Lung (tissue), 12 donors: ENCODE measurements around the gene B4GALNT1. TPM values are rescaled to one million over a fixed set of nuclear protein-coding genes. Genes with fewer than 3 reads are reported as not detected.

Experiments used
- ATAC-seq: fragments of 200-7000 bp; cut with Tn5 transposase; one replicate; pipeline ENCODE4 v1.9.1; 2020; ENCODE audit warnings: moderate number of reproducible peaks; ENCODE audit not compliant: insufficient read depth, low FRiP score
- DNase-seq, 3 donors: peaks; one replicate each; pipeline ENCODE4 v3.0.0-alpha.2; 2013 to 2017
- H3K27ac ChIP-seq, 2 donors: one replicate each; pipeline ENCODE4 v1.5.1; 2013; ENCODE audit warnings: mild to moderate bottlenecking in 2 of 2, moderate library complexity in 2 of 2, control low read depth in 1 of 2, inconsistent platforms in 1 of 2, low read depth in 1 of 2, low read length in 1 of 2
- H3K27me3 ChIP-seq, 3 donors: one replicate each; pipeline ENCODE4 v1.5.1; 2013; ENCODE audit warnings: low read length in 2 of 3; ENCODE audit not compliant: control insufficient read depth in 3 of 3, insufficient read depth in 3 of 3
- H3K36me3 ChIP-seq, 4 donors: one replicate each; pipeline ENCODE4 v1.5.1; 2013; ENCODE audit warnings: low read length in 4 of 4, mild to moderate bottlenecking in 1 of 4, moderate library complexity in 1 of 4; ENCODE audit not compliant: control insufficient read depth in 4 of 4, insufficient read depth in 4 of 4
- H3K4me1 ChIP-seq, 5 donors: one replicate each; pipeline ENCODE4 v1.5.1; 2013; ENCODE audit warnings: low read length in 5 of 5, mild to moderate bottlenecking in 2 of 5, moderate library complexity in 1 of 5; ENCODE audit not compliant: control insufficient read depth in 5 of 5, insufficient read depth in 5 of 5
- H3K4me3 ChIP-seq: one replicate; pipeline ENCODE4 v1.5.1; 2013; ENCODE audit warnings: mild to moderate bottlenecking, control low read depth, moderate library complexity
- H3K9ac ChIP-seq, 2 donors: one replicate each; pipeline ENCODE4 v1.5.1; 2013; ENCODE audit warnings: low read length in 2 of 2, control low read depth in 1 of 2; ENCODE audit not compliant: insufficient read depth in 1 of 2
- H3K9me3 ChIP-seq, 4 donors: one replicate each; pipeline ENCODE4 v1.5.1; 2013; ENCODE audit warnings: low read length in 3 of 4, mild to moderate bottlenecking in 1 of 4, moderate library complexity in 1 of 4; ENCODE audit not compliant: control insufficient read depth in 4 of 4, insufficient read depth in 3 of 4
- CTCF ChIP-seq: IDR thresholded peaks from 2 replicates; pipeline ENCODE4 v1.5.1; 2012; ENCODE audit warnings: mild to moderate bottlenecking; ENCODE audit errors: control extremely low read depth, extremely low read depth
- WGBS, 2 donors: extraction: QIAGEN DNeasy Blood & Tissue Kit; methylation state at CpG; one replicate each; pipeline ENCODE4 v1.1.7; 2013; 5-methylcytosine and 5-hydroxymethylcytosine counted together
- polyA plus RNA-seq, 2 donors: library from polyadenylated mRNA; stranded (reverse); fragments of 200-250 nt; gene quantifications; one replicate each; pipeline ENCODE4 v1.2.1, GENCODE V29; 2013
- total RNA-seq, 2 donors: library from RNA; depleted of rRNA in 1 of 2; stranded (reverse); fragments of >200 nt in 1 of 2; gene quantifications; one replicate each; pipeline ENCODE4 v1.2.1, GENCODE V29; 2014 to 2021
- donor health status: control.
- donor health status: control.
- donor health status: Bipolar disorder and iron deficiency.
- donor health status: healthy.
- donor health status: DM: yes; HTN: yes; CAD: no.

B4GALNT1 gene
- total and polyA plus RNA-seq, 4 donors, result 0.51 to 2.5 (median 0.73) TPM

- Histone ChIP-seq H3K27ac (no peak overlapping the region), H3K36me3 (peaks cover 0 to 27% (median 0%) of the 10 kb centered on the region in 4 donors), H3K9me3 (no peaks in the 10 kb centered on the region), H3K9ac (no peak overlapping the region), H3K27me3 (peaks cover 0 to 10% (median 4%) of the 10 kb centered on the region in 3 donors), H3K4me3 (no peak overlapping the region), H3K4me1 (peaks cover 0 to 21% (median 6%) of the 10 kb centered on the region in 5 donors)
- WGBS, 2 donors, result 85 to 86% methylated on average over 10 of the region's 10 CpGs
- no peak for TF ChIP-seq CTCF
- ATAC-seq (no peak), DNase-seq (no peak)
Observed at GRCh38 chr12:57613427-57614109, 19.4 kb downstream of the B4GALNT1 start.

GRCh38 chr12:57612711-57613426 is 20.1 kb downstream of the B4GALNT1 start:
- WGBS, 2 donors, result 88 to 94% methylated on average over 10 of the region's 10 CpGs
- Histone ChIP-seq H3K27ac (no peak overlapping the region), H3K4me1 (peaks cover 0 to 21% (median 6%) of the 10 kb centered on the region in 5 donors), H3K9ac (no peak overlapping the region), H3K36me3 (peaks cover 0 to 27% (median under 1%) of the 10 kb centered on the region in 4 donors), H3K27me3 (peaks cover 0 to 8% (median 3%) of the 10 kb centered on the region in 3 donors), H3K4me3 (no peak overlapping the region), H3K9me3 (no peaks in the 10 kb centered on the region)
- no peak for ATAC-seq
- TF ChIP-seq CTCF, result no peak
- DNase-seq, result no peak

GRCh38 chr12:57611827-57612710 is 20.9 kb downstream of the B4GALNT1 start:
- 16 to 21% methylated on average over 19 to 23 of the region's 23 CpGs for WGBS, 2 donors
- H3K9ac ChIP-seq, result no peak overlapping the region
- H3K9me3 ChIP-seq, result no peaks in the 10 kb centered on the region
- H3K27me3 ChIP-seq, result peaks cover 0 to 4% (median 0%) of the 10 kb centered on the region in 3 donors
- peaks cover 0 to 21% (median 6%) of the 10 kb centered on the region in 5 donors for H3K4me1 ChIP-seq
- H3K4me3 ChIP-seq, result no peak overlapping the region
- no peak for TF ChIP-seq CTCF
- DNase-seq (no peak), ATAC-seq (no peak)
- H3K27ac ChIP-seq, result no peak overlapping the region
- H3K36me3 ChIP-seq, result peaks cover 0 to 22% (median 4%) of the 10 kb centered on the region in 4 donors
